Endothelial cell of umbilical vein (primary cell): Measurements from ENCODE around the gene RASL10A. TPM values are rescaled to one million over a fixed set of nuclear protein-coding genes. Genes with fewer than 3 reads are reported as not detected.

ENCODE experiments used
- BruUV-seq: library from RNA; stranded (reverse); fragments of 400-500 nt; replicated peaks from 2 replicates; lab custom pipeline; 2021; lab: Mats Ljungman, UMichigan
- CTCF ChIA-PET: fragments of 300-600, 350-600 bp; sonication (Branson Sonifier 250); formaldehyde crosslinking; loops from one replicate; lab custom pipeline; 2021; ENCODE audit warnings: antibody characterized with exemption, inconsistent platforms; lab: Charles Lee
- POLR2A ChIA-PET: fragments of 300-600, 350-600 bp; sonication (Branson Sonifier 250); formaldehyde crosslinking; loops from one replicate; lab custom pipeline; 2021; ENCODE audit warnings: antibody characterized with exemption, inconsistent platforms; lab: Charles Lee
- DNase-seq: peaks from one replicate; pipeline ENCODE4 v3.0.0-alpha.2; 2011; ENCODE audit warnings: low read depth, low spot score
- FAIRE-seq: peaks from 2 replicates; lab custom pipeline; 2011; peaks lifted over from hg19 to GRCh38; lab: Jason Lieb, UNC
- H2AFZ ChIP-seq: 2 replicates; pipeline ENCODE4 v1.6.0; 2012; ENCODE audit warnings: low read depth, low read length, control low read depth, inconsistent platforms
- H3K27ac ChIP-seq: 2 replicates; pipeline ENCODE4 v1.5.1; 2011; ENCODE audit warnings: low read depth, mild to moderate bottlenecking, control low read depth, low read length, moderate library complexity; ENCODE audit not compliant: insufficient read depth
- H3K27me3 ChIP-seq, 2 experiments: 2 replicates each; pipeline versions ENCODE4 v1.6.0 to v1.6.1; 2011; ENCODE audit warnings: low read length in 2 of 2, mixed read lengths in 1 of 2; ENCODE audit not compliant: control insufficient read depth in 2 of 2, insufficient read depth in 2 of 2
- H3K36me3 ChIP-seq, 2 experiments: 2 replicates in 1 of 2; 3 replicates in 1 of 2; pipeline ENCODE4 v1.5.1; 2011; ENCODE audit warnings: low read length in 2 of 2, mild to moderate bottlenecking in 1 of 2, moderate library complexity in 1 of 2; ENCODE audit not compliant: control insufficient read depth in 2 of 2, insufficient read depth in 2 of 2; ENCODE audit errors: extremely low read depth in 1 of 2
- H3K4me1 ChIP-seq: 3 replicates; pipeline ENCODE4 v1.5.1; 2011; ENCODE audit warnings: mild to moderate bottlenecking, low read length; ENCODE audit not compliant: control insufficient read depth, insufficient read depth; ENCODE audit errors: extremely low read depth
- H3K4me2 ChIP-seq: 2 replicates; pipeline ENCODE4 v1.6.1; 2011; ENCODE audit warnings: low read length, control low read depth, mixed read lengths; ENCODE audit not compliant: insufficient read depth
- H3K4me3 ChIP-seq, 3 experiments: fragments of 200-600 bp in 1 of 3; sonication (generic), shearing (Covaris generic) in 1 of 3; replicated peaks in 1 of 3; 2 replicates each; pipeline ENCODE4 v1.5.1; 2011 to 2016; ENCODE audit warnings: control low read depth in 3 of 3, low read length in 3 of 3, mild to moderate bottlenecking in 2 of 3, inconsistent platforms in 1 of 3, low read depth in 1 of 3, moderate library complexity in 1 of 3; ENCODE audit not compliant: insufficient read depth in 1 of 3
- H3K79me2 ChIP-seq: 2 replicates; pipeline ENCODE4 v1.6.0; 2012; ENCODE audit warnings: low read length, inconsistent platforms; ENCODE audit not compliant: control insufficient read depth, insufficient read depth
- H3K9ac ChIP-seq: replicated peaks from 2 replicates; pipeline ENCODE3; 2011; ENCODE audit warnings: low read length, control low read depth; ENCODE audit not compliant: insufficient read depth; ENCODE audit errors: extremely low read depth
- H3K9me1 ChIP-seq: replicated peaks from 3 replicates; pipeline ENCODE4 v1.6.0; 2011; ENCODE audit warnings: mild to moderate bottlenecking, low read length; ENCODE audit not compliant: control insufficient read depth, insufficient read depth; ENCODE audit errors: extremely low read depth
- H3K9me3 ChIP-seq: replicated peaks from 2 replicates; pipeline ENCODE4 v1.5.1; 2012; ENCODE audit warnings: low read length, inconsistent platforms; ENCODE audit not compliant: control insufficient read depth, insufficient read depth
- H4K20me1 ChIP-seq: replicated peaks from 2 replicates; pipeline ENCODE3; 2011; ENCODE audit warnings: mild to moderate bottlenecking, low read length; ENCODE audit not compliant: control insufficient read depth, insufficient read depth; ENCODE audit errors: extremely low read depth
- CTCF ChIP-seq, 2 donors: IDR thresholded peaks; 1 replicate in 1 of 2; 2 replicates in 1 of 2; pipeline ENCODE4 v1.5.1; 2011; ENCODE audit warnings: low read length in 2 of 2, mild to moderate bottlenecking in 2 of 2, moderate library complexity in 2 of 2, control low read depth in 1 of 2, inconsistent platforms in 1 of 2, low read depth in 1 of 2; ENCODE audit not compliant: insufficient read depth in 1 of 2; ENCODE audit errors: extremely low read depth in 1 of 2
- EZH2 ChIP-seq: IDR thresholded peaks from 2 replicates; pipeline ENCODE4 v1.6.1; 2012; ENCODE audit warnings: borderline replicate concordance, low read depth, mild to moderate bottlenecking, moderate library complexity, low read length, inconsistent platforms; ENCODE audit not compliant: severe bottlenecking
- FOS ChIP-seq: IDR thresholded peaks from 2 replicates; pipeline ENCODE4 v1.6.1; 2011; ENCODE audit warnings: mild to moderate bottlenecking, low read length, moderate library complexity, borderline replicate concordance; ENCODE audit not compliant: insufficient read depth
- GATA2 ChIP-seq: IDR thresholded peaks from 2 replicates; pipeline ENCODE4 v1.7.0; 2011; ENCODE audit warnings: low read depth, mild to moderate bottlenecking, moderate library complexity, mixed read lengths, low read length; ENCODE audit not compliant: insufficient read length, insufficient read depth
- JUN ChIP-seq: IDR thresholded peaks from 2 replicates; pipeline ENCODE4 v1.6.1; 2011; ENCODE audit warnings: borderline replicate concordance, low read depth; ENCODE audit not compliant: insufficient read length, insufficient read depth
- MAX ChIP-seq: IDR thresholded peaks from 2 replicates; pipeline ENCODE4 v1.6.1; 2011; ENCODE audit not compliant: insufficient read depth, insufficient read length
- MYC ChIP-seq: IDR thresholded peaks from one replicate; pipeline ENCODE4 v1.6.1; 2011; ENCODE audit warnings: mild to moderate bottlenecking, low read depth, low read length
- POLR2A ChIP-seq: IDR thresholded peaks from 2 replicates; pipeline ENCODE4 v1.6.1; 2012; ENCODE audit warnings: low read depth, mild to moderate bottlenecking, control low read depth, low read length
- POLR2AphosphoS5 ChIP-seq: IDR thresholded peaks from 2 replicates; pipeline ENCODE4 v1.6.1; 2012; ENCODE audit warnings: low read depth, mild to moderate bottlenecking, control low read depth, low read length, moderate library complexity; ENCODE audit not compliant: insufficient read depth
- dilution Hi-C: fragments of 300-500 bp; cut with MboI; formaldehyde crosslinking; loops from one replicate; pipeline ENCODE4 v1.15.0; 2019; ENCODE audit warnings: low sequenced_read_pairs; ENCODE audit not compliant: extremely low pct_ligation_motif_present
- intact Hi-C: fragments of 100-400 bp; cut with micrococcal nuclease; formaldehyde crosslinking; loops from one replicate; pipeline ENCODE4 v1.10.0; 2022
- polyA plus RNA-seq, 4 experiments: library from polyadenylated mRNA; depleted of rRNA in 3 of 4; stranded (reverse) in 3 of 4; unstranded in 1 of 4; fragments of >200 nt; gene quantifications; 2 replicates each; pipeline versions ENCODE4 v1.2.1 to v1.2.3, GENCODE V29; 2011 to 2012; ENCODE audit warnings: missing spikeins in 1 of 4
- total RNA-seq: library from RNA; stranded (reverse); gene quantifications from 2 replicates; pipeline ENCODE4 v1.2.3, GENCODE V29; 2021

RASL10A gene
- total and polyA plus RNA-seq, 2 donors (not counting 3 experiments of a cell fraction or from before 2014, with no cell fraction given), result 1.1 to 1.9 TPM

- dilution Hi-C loops (no loop called here), intact Hi-C loops (no loop called here)
- Histone ChIP-seq H3K79me2 (no peaks in the 10 kb centered on the region), H3K9me1 (no peaks in the 10 kb centered on the region), H4K20me1 (no peaks in the 10 kb centered on the region), H3K36me3 (peaks cover 2 to 28% of the 10 kb centered on the region in 2 experiments), H3K4me2 (no peak overlapping the region), H2AFZ (no peak overlapping the region), H3K4me3 (no peak overlapping the region), H3K4me1 (no peaks in the 10 kb centered on the region), H3K9ac (no peak overlapping the region), H3K27me3 (no peaks in the 10 kb centered on the region), H3K27ac (no peak overlapping the region), H3K9me3 (no peaks in the 10 kb centered on the region)
- BruUV-seq, result no TSS peak
- ChIA-PET CTCF (interaction anchor here (1.4 kb wide), 1 partner anchor 34 kb away, joined by 5 read pairs; no protein-coding TSS in a partner anchor), POLR2A (no interaction called here)
- DNase-seq (no peak), FAIRE-seq (peak; percentile 33)
- TF ChIP-seq MAX (no peak), MYC (no peak), POLR2A (no peak), EZH2 (no peak), GATA2 (no peak), POLR2AphosphoS5 (no peak), JUN (no peak), FOS (no peak), CTCF (IDR thresholded peaks at IDR 0.05; ENCODE audit: extremely low read depth in 1 of 2, insufficient read depth in 1 of 2, low read depth in 1 of 2, low read length in 2 of 2) (no peak)
Measured at GRCh38 chr22:29325356-29325755, 9.9 kb upstream of the RASL10A start.
